Mesodermal cell (in vitro differentiated cells): ENCODE measurements around the gene ZNF10.

Experiments used
- H3K27ac ChIP-seq: 2 replicates; pipeline ENCODE4 v1.7.0; 2013; ENCODE audit warnings: mild to moderate bottlenecking, low read depth, low read length, moderate library complexity; ENCODE audit not compliant: severe bottlenecking
- H3K36me3 ChIP-seq: 2 replicates; pipeline ENCODE4 v1.7.1; 2013; ENCODE audit warnings: mild to moderate bottlenecking, low read length, moderate library complexity; ENCODE audit not compliant: control insufficient read depth, insufficient read depth
- H3K4me1 ChIP-seq: one replicate; pipeline ENCODE4 v1.7.1; 2013; ENCODE audit warnings: mild to moderate bottlenecking, low read length; ENCODE audit not compliant: insufficient read depth, control insufficient read depth, poor library complexity, severe bottlenecking
- H3K4me3 ChIP-seq: 2 replicates; pipeline ENCODE4 v1.7.0; 2013; ENCODE audit warnings: low read length, control low read depth, mild to moderate bottlenecking; ENCODE audit not compliant: insufficient read depth, poor library complexity, severe bottlenecking; ENCODE audit errors: extremely low read depth
- H3K9me3 ChIP-seq: 2 replicates; pipeline ENCODE4 v1.7.1; 2013; ENCODE audit warnings: mild to moderate bottlenecking, low read length, moderate library complexity; ENCODE audit not compliant: control insufficient read depth
- WGBS, 2 experiments: methylation state at CpG; one replicate each; pipeline ENCODE4 v1.1.5; 2013; ENCODE audit warnings: missing lambda C conversion rate in 2 of 2; ENCODE audit not compliant: insufficient coverage in 2 of 2; 5-methylcytosine and 5-hydroxymethylcytosine counted together

Gene ZNF10

DNA sequence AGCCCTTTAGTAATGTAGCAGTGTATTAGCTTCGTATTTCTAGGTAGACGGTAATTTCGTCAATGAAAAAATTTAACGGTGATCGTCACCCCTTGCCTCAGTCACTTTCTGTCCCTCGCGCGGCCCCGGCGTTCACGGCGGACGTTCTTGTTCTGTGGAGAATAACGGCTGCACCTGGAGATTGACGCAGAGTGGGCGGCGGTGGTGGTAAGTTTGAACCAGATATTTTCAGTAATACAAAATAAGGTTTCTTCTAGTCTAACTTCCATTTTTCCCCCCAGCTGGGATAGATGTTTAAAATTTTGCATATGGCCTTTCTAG is 341 bp downstream of the ZNF10 start:
- WGBS, 2 experiments, result 2 to 9% methylated on average over 5 to 12 of the region's 17 CpGs
- peaks cover 57% of the 10 kb centered on the region for H3K9me3 ChIP-seq
- no peaks in the 10 kb centered on the region for H3K4me1 ChIP-seq
- H3K36me3 ChIP-seq, result peaks cover 55% of the 10 kb centered on the region
- peak overlapping the region; percentile 87 for H3K4me3 ChIP-seq
- H3K27ac ChIP-seq, result peak overlapping the region; percentile 98

DNA sequence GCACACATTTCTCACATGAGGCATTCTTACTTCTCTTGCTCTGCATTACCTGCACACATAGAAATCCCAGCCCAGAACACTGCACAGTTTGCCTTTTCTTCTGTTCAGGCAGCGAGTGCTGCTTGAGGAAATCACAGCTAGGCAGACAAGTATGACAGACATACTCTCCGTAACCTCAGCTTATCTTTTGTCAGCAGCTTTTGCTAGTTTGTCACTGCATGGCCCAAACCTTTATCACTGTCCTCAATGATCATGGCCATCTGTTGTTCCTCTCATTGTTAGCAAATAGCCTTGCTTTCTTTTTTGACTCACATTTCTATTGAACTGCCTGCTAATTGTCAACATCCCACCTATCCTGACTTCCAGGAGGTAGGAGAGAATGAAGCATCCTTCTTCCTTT is 5.3 kb downstream of the ZNF10 start:
- Histone ChIP-seq H3K4me3 (no peak overlapping the region), H3K4me1 (no peaks in the 10 kb centered on the region), H3K36me3 (peaks cover 72% of the 10 kb centered on the region), H3K9me3 (peaks cover 68% of the 10 kb centered on the region), H3K27ac (no peak overlapping the region)
- 88 to 92% methylated on average over 2 of the region's 2 CpGs for WGBS, 2 experiments

DNA sequence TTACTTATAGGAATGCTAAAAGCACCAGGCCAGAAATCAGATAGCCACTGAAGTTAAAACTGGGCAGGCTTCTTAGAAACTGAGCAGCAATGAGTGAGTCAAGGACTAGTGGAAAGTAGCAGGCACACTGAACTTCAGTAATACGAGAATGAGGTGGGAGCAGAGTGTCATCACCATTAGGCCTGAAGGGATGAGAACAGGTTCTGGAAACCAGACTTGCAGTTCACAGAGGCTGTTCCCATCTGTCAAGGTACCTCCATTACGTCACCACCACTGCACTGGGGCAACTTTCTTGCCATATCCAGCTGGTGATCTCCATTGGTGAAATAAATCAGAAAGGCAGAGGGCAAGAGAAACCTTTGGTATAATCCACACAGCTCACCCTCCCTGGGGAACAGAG is 15.6 kb downstream of the ZNF10 start:
- Histone ChIP-seq H3K4me1 (no peaks in the 10 kb centered on the region), H3K27ac (no peak overlapping the region), H3K9me3 (peaks cover 50% of the 10 kb centered on the region), H3K36me3 (peaks cover 57% of the 10 kb centered on the region), H3K4me3 (no peak overlapping the region)
- WGBS, 2 experiments, result 80 to 93% methylated on average over 1 to 2 of the region's 2 CpGs

DNA sequence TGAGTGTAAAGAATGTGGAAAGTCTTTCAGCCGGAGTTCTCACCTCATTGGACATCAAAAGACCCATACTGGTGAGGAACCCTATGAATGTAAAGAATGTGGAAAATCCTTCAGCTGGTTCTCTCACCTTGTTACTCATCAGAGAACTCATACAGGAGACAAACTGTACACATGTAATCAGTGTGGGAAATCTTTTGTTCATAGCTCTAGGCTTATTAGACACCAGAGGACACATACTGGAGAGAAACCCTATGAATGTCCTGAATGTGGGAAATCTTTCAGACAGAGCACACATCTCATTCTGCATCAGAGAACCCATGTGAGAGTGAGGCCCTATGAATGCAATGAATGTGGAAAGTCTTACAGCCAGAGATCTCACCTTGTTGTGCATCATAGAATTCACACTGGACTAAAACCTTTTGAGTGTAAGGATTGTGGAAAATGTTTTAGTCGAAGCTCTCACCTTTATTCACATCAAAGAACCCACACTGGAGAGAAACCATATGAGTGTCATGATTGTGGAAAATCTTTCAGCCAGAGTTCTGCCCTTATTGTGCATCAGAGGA is 25.8 kb downstream of the ZNF10 start:
- Histone ChIP-seq H3K4me3 (no peak overlapping the region), H3K27ac (no peak overlapping the region), H3K36me3 (peaks cover 65% of the 10 kb centered on the region), H3K9me3 (peaks cover 74% of the 10 kb centered on the region), H3K4me1 (no peaks in the 10 kb centered on the region)
- WGBS, 2 experiments, result no CpG with 5 or more reads among the region's 2 CpGs

DNA sequence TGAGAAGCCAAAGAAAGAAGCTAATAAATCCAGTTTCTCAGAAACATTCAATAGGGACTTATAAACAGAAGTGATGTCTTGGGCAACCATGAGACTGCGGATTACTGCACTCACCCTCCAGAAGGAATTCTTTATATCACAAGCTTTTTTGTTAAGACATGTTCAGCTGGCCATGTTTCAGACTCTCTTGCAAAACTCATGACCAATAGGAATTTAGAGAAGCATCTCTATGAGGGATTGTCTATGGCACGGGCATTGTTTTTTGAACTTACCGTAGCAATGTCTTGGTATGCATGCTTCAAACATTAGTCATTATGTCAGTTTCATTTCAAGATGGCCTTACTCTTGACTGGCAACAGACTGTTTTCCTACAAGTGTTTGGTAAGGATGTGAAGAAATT is 35.3 kb downstream of the ZNF10 start:
- Histone ChIP-seq H3K4me1 (no peaks in the 10 kb centered on the region), H3K27ac (no peak overlapping the region), H3K36me3 (no peaks in the 10 kb centered on the region), H3K9me3 (peaks cover 67% of the 10 kb centered on the region), H3K4me3 (no peak overlapping the region)
- WGBS, 2 experiments, result 86% methylated on average over 1 of the region's 3 CpGs; no CpG with 5 or more reads in 1 of the 2 experiments

DNA sequence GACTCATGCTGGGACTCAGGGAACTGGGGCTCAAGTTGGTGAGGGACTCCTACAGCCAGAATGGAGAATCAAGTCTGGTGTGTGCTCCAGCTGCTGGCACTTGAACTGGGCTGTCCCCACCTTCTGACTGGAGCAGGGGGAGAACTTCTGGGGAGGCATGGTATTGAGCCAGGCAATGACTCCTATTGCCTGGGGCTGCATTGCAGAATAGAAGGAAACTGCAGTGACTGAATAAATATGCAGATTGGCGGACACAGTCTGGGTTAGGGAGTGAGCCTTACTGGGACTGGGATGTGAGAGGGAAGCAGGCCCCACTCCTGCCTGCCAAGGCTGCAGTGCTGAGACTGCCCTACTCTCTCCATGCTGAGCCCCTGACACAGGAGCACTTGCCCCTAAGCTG is 42.1 kb downstream of the ZNF10 start:
- Histone ChIP-seq H3K36me3 (no peaks in the 10 kb centered on the region), H3K4me3 (no peak overlapping the region), H3K4me1 (no peaks in the 10 kb centered on the region), H3K9me3 (peaks cover 66% of the 10 kb centered on the region), H3K27ac (no peak overlapping the region)
- WGBS, 2 experiments, result 83% methylated on average over 1 of the region's 1 CpG; no CpG with 5 or more reads in 1 of the 2 experiments

DNA sequence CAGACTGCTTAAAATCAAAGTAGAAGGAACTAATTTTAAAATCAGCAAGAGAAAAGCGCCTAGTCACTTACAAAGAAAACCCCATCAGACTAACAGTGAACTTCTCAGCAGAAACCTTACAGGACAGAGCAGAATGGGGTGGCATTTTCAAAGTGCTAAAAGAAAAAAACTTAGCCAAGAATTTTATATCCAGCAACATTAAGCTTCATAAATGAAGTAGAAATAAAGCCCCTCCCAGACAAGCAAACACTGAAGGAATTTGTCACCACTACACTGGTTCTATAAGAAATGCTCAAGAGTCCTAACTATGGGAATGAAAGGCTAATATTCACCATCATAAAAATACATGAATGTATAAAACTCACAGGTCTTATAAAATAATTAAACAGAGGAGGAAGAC is 44.5 kb downstream of the ZNF10 start:
- no CpG with 5 or more reads among the region's 1 CpG for WGBS, 2 experiments
- no peaks in the 10 kb centered on the region for H3K36me3 ChIP-seq
- peaks cover 52% of the 10 kb centered on the region for H3K9me3 ChIP-seq
- H3K4me1 ChIP-seq, result no peaks in the 10 kb centered on the region
- no peak overlapping the region for H3K4me3 ChIP-seq
- no peak overlapping the region for H3K27ac ChIP-seq

DNA sequence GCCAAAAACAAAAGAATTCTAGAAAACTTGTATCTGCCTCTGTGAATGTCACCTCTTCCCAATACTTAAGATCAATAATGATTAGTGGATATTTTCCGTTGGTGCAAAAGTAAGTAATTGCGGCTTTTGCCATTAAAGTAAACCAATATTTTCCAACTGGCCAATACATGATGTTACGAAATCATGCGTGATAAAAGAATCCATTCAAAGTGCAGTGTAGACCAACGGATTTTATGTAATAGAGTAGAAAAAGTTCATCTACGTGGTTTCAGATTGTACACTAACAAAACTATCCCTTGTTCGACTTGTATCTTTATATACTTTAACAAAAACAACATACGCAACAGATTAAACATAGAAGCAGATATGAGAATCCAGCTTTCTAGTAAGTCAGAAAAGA is 50.2 kb downstream of the ZNF10 start:
- Histone ChIP-seq H3K27ac (no peak overlapping the region), H3K36me3 (peaks cover 36% of the 10 kb centered on the region), H3K9me3 (peaks cover 59% of the 10 kb centered on the region), H3K4me1 (no peaks in the 10 kb centered on the region), H3K4me3 (no peak overlapping the region)
- WGBS, 2 experiments, result 100% methylated on average over 1 of the region's 8 CpGs; no CpG with 5 or more reads in 1 of the 2 experiments

DNA sequence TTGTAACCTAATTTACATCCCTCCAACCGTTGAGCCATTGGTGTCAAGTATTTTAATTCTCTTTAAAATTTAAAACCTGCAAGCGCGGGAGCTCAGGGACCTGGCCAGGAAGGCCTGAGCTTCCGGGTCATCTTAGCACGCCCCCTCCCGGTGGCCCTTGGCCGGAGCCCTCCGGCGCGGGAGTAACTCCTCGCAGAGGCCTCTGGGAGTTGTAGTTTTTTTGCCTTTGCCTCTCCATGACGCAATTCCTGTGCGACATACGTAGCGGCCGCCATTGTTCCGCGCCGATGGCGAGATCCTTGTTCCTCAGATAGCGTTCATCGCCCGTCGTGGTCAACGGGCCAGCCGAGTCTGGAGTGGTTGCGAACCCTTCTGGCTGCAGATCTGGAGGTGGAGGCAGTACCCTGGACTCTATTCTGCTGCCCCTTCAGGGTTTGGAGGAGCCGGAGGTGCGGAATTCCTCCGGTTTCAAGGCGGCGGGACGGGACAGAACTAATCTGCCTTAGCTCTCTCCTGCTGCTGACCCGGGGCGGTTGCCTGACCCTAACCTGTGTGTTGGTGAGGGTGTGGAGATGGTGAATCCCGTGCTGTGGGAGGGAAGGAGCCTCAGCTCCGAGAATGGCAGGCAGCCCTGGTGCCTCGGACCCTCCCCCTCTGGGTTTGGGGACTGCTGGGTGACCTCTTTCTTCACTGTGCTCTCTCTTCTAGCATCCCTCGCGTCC is 51.0 kb downstream of the ZNF10 start, which contains the start of gene ZNF268:
TSS of gene ZNF268 (plus strand) at position 258 of the 722 bp plus-strand sequence. CDS start 503 bp downstream, outside the sequence.
- Histone ChIP-seq H3K36me3 (peaks cover 44% of the 10 kb centered on the region), H3K27ac (peak within 1 kb of the TSS; percentile 75), H3K9me3 (peaks cover 66% of the 10 kb centered on the region), H3K4me1 (no peaks in the 10 kb centered on the region), H3K4me3 (peak within 1 kb of the TSS; percentile 98)
- 0 to 4% methylated on average over 30 to 33 of the region's 40 CpGs for WGBS, 2 experiments

DNA sequence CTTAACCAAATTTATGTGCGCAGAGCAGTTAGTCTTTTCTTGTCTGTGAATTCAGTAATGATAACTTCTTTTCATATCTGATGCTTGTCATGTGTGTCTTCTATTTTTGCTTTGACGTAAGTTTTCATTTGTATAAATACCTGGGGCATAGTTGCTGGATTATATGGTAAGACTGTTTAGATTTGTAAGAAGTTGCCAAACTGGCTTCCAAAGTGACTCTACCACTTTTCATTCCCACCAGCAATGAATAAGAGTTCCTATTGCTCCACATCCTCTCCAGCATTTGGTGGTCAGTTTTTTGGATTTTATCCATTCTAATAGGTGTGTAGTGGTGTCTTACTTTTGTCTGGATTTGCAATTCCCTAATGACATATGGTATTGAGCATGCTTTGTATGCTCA is 59.7 kb downstream of the ZNF10 start:
- Histone ChIP-seq H3K4me3 (no peak overlapping the region), H3K27ac (no peak overlapping the region), H3K4me1 (no peaks in the 10 kb centered on the region), H3K9me3 (peaks cover 85% of the 10 kb centered on the region), H3K36me3 (peaks cover 99% of the 10 kb centered on the region)
- 83% methylated on average over 1 of the region's 2 CpGs; no CpG with 5 or more reads in 1 of the 2 experiments for WGBS, 2 experiments

DNA sequence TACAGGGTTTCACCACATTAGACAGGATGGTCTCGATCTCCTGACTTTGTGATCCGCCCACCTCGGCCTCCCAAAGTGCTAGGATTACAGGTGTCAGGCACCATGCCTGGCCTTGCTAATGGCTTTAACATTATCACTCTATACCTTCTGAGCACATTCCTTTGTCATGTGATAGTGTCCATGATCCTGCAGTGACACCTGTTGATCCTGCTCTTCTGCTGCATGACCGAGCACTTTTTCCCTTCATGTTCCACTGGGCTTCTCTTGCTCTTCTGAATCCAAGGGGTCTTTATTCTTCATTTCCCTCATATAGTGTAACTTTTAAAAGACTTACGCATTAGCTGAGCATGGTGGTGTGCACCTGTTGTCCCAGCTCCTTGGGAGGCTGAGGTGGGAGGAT is 62.4 kb downstream of the ZNF10 start:
- 91 to 96% methylated on average over 3 to 5 of the region's 5 CpGs for WGBS, 2 experiments
- peaks cover 88% of the 10 kb centered on the region for H3K36me3 ChIP-seq
- no peaks in the 10 kb centered on the region for H3K4me1 ChIP-seq
- no peak overlapping the region for H3K4me3 ChIP-seq
- peaks cover 69% of the 10 kb centered on the region for H3K9me3 ChIP-seq
- no peak overlapping the region for H3K27ac ChIP-seq
